GM23248 (cell line): ENCODE results near the gene CYB561A3.

Experiments
- EZH2 ChIP-seq: fragments of 200-600 bp; sonication (generic); IDR thresholded peaks from 2 replicates; pipeline ENCODE4 v1.6.1; 2018; ENCODE audit warnings: antibody characterized with exemption, mild to moderate bottlenecking; ENCODE audit not compliant: insufficient read depth, poor library complexity, severe bottlenecking
- EZH2phosphoT487 ChIP-seq: fragments of 200-600 bp; sonication (generic); IDR thresholded peaks from 2 replicates; pipeline ENCODE4 v1.6.1; 2018; ENCODE audit warnings: antibody characterized with exemption, moderate library complexity, mild to moderate bottlenecking, low read depth; ENCODE audit not compliant: insufficient read depth

- TF ChIP-seq EZH2phosphoT487 (no peak), EZH2 (no peak)
Observed at GRCh38 chr11:61350336-61350735, 11.3 kb downstream of the CYB561A3 start.
